Keratinocyte (primary cell): ENCODE results near the gene PDE1A. TPM values are rescaled to one million over a fixed set of nuclear protein-coding genes. Genes with fewer than 3 reads are reported as not detected.

Experiments used
- DNase-seq: peaks from one replicate; pipeline ENCODE4 v3.0.0-alpha.2; 2011; ENCODE audit warnings: low read depth, missing footprints, low spot score
- FAIRE-seq: peaks from 2 replicates; lab custom pipeline; 2011; peaks lifted over from hg19 to GRCh38; lab: Jason Lieb, UNC
- H2AFZ ChIP-seq: 2 replicates; pipeline ENCODE4 v1.6.0; 2012; ENCODE audit warnings: low read length, control low read depth, inconsistent platforms; ENCODE audit not compliant: control insufficient read depth
- H3K27ac ChIP-seq: 2 replicates; pipeline ENCODE4 v1.5.1; 2011; ENCODE audit warnings: low read length; ENCODE audit not compliant: control insufficient read depth, insufficient read depth
- H3K27me3 ChIP-seq: 3 replicates; pipeline ENCODE4 v1.6.0; 2011; ENCODE audit warnings: low read length; ENCODE audit not compliant: control insufficient read depth, insufficient read depth; ENCODE audit errors: extremely low read depth
- H3K36me3 ChIP-seq, 2 experiments: 2 replicates in 1 of 2; 3 replicates in 1 of 2; pipeline ENCODE4 v1.5.1; 2011; ENCODE audit warnings: low read length in 2 of 2, mild to moderate bottlenecking in 1 of 2; ENCODE audit not compliant: control insufficient read depth in 2 of 2, insufficient read depth in 2 of 2; ENCODE audit errors: extremely low read depth in 1 of 2
- H3K4me1 ChIP-seq: 3 replicates; pipeline ENCODE4 v1.5.1; 2011; ENCODE audit warnings: low read length; ENCODE audit not compliant: control insufficient read depth, insufficient read depth; ENCODE audit errors: extremely low read depth
- H3K4me2 ChIP-seq: 3 replicates; pipeline ENCODE4 v1.6.0; 2011; ENCODE audit warnings: low read depth, low read length; ENCODE audit not compliant: control insufficient read depth, insufficient read depth; ENCODE audit errors: extremely low read depth
- H3K4me3 ChIP-seq, 3 experiments: fragments of 200-600 bp in 1 of 3; sonication (generic) in 1 of 3; 2 replicates in 2 of 3; 3 replicates in 1 of 3; pipeline ENCODE4 v1.5.1; 2011 to 2016; ENCODE audit warnings: low read length in 3 of 3, mild to moderate bottlenecking in 3 of 3, control low read depth in 2 of 3, inconsistent platforms in 1 of 3, low read depth in 1 of 3, mixed read lengths in 1 of 3, mixed run types in 1 of 3, moderate library complexity in 1 of 3; ENCODE audit not compliant: control insufficient read depth in 2 of 3, insufficient read depth in 2 of 3; ENCODE audit errors: extremely low read depth in 1 of 3
- H3K79me2 ChIP-seq: 2 replicates; pipeline ENCODE4 v1.6.0; 2012; ENCODE audit warnings: low read length; ENCODE audit not compliant: control insufficient read depth, insufficient read depth
- H3K9ac ChIP-seq: 3 replicates; pipeline ENCODE4 v1.6.0; 2011; ENCODE audit warnings: low read length; ENCODE audit not compliant: control insufficient read depth, insufficient read depth; ENCODE audit errors: extremely low read depth
- H3K9me1 ChIP-seq: 3 replicates; pipeline ENCODE4 v1.6.0; 2011; ENCODE audit warnings: low read length; ENCODE audit not compliant: control insufficient read depth, insufficient read depth; ENCODE audit errors: extremely low read depth
- H3K9me3 ChIP-seq: 2 replicates; pipeline ENCODE4 v1.5.1; 2012; ENCODE audit warnings: low read depth, low read length; ENCODE audit not compliant: control insufficient read depth
- H4K20me1 ChIP-seq: 3 replicates; pipeline ENCODE4 v1.6.0; 2011; ENCODE audit warnings: low read length; ENCODE audit not compliant: control insufficient read depth, insufficient read depth; ENCODE audit errors: extremely low read depth
- EZH2 ChIP-seq: IDR thresholded peaks from one replicate; pipeline ENCODE4 v1.6.1; 2012; ENCODE audit warnings: inconsistent platforms, mild to moderate bottlenecking, low read length, moderate library complexity
- dilution Hi-C: fragments of 300-500 bp; cut with MboI; formaldehyde crosslinking; loops from one replicate; pipeline ENCODE4 v1.7.0; 2020; ENCODE audit warnings: low sequenced_read_pairs; ENCODE audit not compliant: extremely low pct_ligation_motif_present
- polyA plus RNA-seq, 5 experiments: library from polyadenylated mRNA; depleted of rRNA in 3 of 5; stranded (reverse) in 3 of 5; stranded (forward) in 1 of 5; unstranded in 1 of 5; fragments of >200 nt; gene quantifications; 1 replicate in 1 of 5; 2 replicates in 3 of 5; 3 replicates in 1 of 5; pipeline versions ENCODE4 v1.2.1 to v1.2.3, GENCODE V29; 2011 to 2012; ENCODE audit warnings: missing spikeins in 2 of 5, low read depth in 1 of 5, low replicate concordance in 1 of 5
- TF ChIP-seq, protein P1 (sequence below), 3 experiments: IDR thresholded peaks in 1 of 3; conservative IDR thresholded peaks in 1 of 3; optimal IDR thresholded peaks in 1 of 3; 2 replicates in 2 of 3; 3 replicates in 1 of 3; pipeline versions ENCODE3 to v1.5.1; 2011; ENCODE audit warnings: low read length in 3 of 3, mild to moderate bottlenecking in 3 of 3, moderate library complexity in 2 of 3, control low read depth in 1 of 3, inconsistent platforms in 1 of 3; ENCODE audit not compliant: insufficient read depth in 2 of 3; ENCODE audit errors: extremely low read depth in 1 of 3

PDE1A gene
- polyA plus RNA-seq, 1 donor (not counting 4 experiments of a cell fraction or from before 2014, with no cell fraction given), result 0.10 TPM

DNA sequence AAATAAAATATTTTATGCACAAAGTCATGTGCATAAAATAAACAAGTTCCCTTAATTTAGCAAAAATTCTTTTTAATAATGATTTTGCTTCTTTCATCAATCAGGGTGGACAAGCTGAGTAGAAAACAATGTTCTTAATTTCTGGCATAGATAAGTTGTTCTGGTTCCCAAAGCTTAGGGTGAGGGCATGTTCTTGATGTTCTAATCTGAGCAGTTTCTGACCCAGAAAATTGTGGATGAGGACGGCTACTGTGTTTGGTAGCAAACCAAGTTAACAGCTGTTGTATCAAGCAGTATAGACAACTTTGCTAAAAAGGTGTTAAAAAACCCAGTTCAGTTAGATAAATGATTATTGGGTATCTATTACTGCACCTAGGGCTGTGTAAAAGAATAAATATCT lies 158.9 kb downstream of the PDE1A start:
- Histone ChIP-seq H3K79me2 (no peaks in the 10 kb centered on the region), H3K9ac (no peak overlapping the region), H3K4me2 (no peak overlapping the region), H3K4me1 (no peaks in the 10 kb centered on the region), H3K27me3 (no peaks in the 10 kb centered on the region), H3K9me1 (no peaks in the 10 kb centered on the region), H3K27ac (no peak overlapping the region), H3K9me3 (no peaks in the 10 kb centered on the region), H3K36me3 (no peaks in the 10 kb centered on the region), H3K4me3 (no peak overlapping the region), H2AFZ (no peak overlapping the region), H4K20me1 (no peaks in the 10 kb centered on the region)
- no peak for FAIRE-seq
- dilution Hi-C loops, result no loop called here
- DNase-seq, result no peak
- TF ChIP-seq, protein P1, sequence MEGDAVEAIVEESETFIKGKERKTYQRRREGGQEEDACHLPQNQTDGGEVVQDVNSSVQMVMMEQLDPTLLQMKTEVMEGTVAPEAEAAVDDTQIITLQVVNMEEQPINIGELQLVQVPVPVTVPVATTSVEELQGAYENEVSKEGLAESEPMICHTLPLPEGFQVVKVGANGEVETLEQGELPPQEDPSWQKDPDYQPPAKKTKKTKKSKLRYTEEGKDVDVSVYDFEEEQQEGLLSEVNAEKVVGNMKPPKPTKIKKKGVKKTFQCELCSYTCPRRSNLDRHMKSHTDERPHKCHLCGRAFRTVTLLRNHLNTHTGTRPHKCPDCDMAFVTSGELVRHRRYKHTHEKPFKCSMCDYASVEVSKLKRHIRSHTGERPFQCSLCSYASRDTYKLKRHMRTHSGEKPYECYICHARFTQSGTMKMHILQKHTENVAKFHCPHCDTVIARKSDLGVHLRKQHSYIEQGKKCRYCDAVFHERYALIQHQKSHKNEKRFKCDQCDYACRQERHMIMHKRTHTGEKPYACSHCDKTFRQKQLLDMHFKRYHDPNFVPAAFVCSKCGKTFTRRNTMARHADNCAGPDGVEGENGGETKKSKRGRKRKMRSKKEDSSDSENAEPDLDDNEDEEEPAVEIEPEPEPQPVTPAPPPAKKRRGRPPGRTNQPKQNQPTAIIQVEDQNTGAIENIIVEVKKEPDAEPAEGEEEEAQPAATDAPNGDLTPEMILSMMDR (optimal IDR thresholded peaks at IDR 0.05 in 1 of 3, IDR thresholded peaks at IDR 0.05 in 1 of 3, conservative IDR thresholded peaks at IDR 0.05 in 1 of 3; ENCODE audit: extremely low read depth in 1 of 3, insufficient read depth in 2 of 3, low read length in 3 of 3), result no peak
- TF ChIP-seq EZH2, result no peak

DNA sequence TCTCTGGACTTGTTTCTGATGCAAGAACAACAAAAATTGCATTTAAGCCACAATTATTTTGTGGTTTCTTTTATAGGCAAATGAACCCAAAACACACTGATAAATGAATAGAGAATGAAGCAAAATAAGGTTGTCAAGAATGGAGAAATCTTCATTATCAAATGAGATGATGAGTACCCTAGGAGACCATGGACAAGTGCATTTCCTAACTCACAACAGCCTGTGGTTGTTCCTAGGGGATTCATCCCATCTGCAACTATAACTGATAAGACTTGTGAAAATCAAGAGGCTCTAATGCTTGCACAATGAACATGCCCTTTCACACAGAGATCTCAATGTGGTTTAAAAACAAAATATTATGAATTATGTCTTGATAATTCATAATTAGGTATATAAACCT lies 159.9 kb downstream of the PDE1A start:
- Histone ChIP-seq H3K9me1 (no peaks in the 10 kb centered on the region), H3K79me2 (no peaks in the 10 kb centered on the region), H3K36me3 (no peaks in the 10 kb centered on the region), H3K4me3 (no peak overlapping the region), H3K27ac (no peak overlapping the region), H3K4me1 (no peaks in the 10 kb centered on the region), H2AFZ (no peak overlapping the region), H3K4me2 (no peak overlapping the region), H3K27me3 (no peaks in the 10 kb centered on the region), H3K9me3 (no peaks in the 10 kb centered on the region), H3K9ac (no peak overlapping the region), H4K20me1 (no peaks in the 10 kb centered on the region)
- no peak for DNase-seq
- dilution Hi-C loops, result no loop called here
- no peak for TF ChIP-seq EZH2
- TF ChIP-seq, protein P1 (optimal IDR thresholded peaks at IDR 0.05 in 1 of 3, IDR thresholded peaks at IDR 0.05 in 1 of 3, conservative IDR thresholded peaks at IDR 0.05 in 1 of 3; ENCODE audit: extremely low read depth in 1 of 3, insufficient read depth in 2 of 3, low read length in 3 of 3), result no peak
- no peak for FAIRE-seq
